ENCODE results near the gene SSH2. TPM values are rescaled to one million over a fixed set of nuclear protein-coding genes. Genes with fewer than 3 reads are reported as not detected.

SSH2 gene
- polyA plus RNA-seq, 1 donor from 2014 or later, result 16.6 TPM

DNA sequence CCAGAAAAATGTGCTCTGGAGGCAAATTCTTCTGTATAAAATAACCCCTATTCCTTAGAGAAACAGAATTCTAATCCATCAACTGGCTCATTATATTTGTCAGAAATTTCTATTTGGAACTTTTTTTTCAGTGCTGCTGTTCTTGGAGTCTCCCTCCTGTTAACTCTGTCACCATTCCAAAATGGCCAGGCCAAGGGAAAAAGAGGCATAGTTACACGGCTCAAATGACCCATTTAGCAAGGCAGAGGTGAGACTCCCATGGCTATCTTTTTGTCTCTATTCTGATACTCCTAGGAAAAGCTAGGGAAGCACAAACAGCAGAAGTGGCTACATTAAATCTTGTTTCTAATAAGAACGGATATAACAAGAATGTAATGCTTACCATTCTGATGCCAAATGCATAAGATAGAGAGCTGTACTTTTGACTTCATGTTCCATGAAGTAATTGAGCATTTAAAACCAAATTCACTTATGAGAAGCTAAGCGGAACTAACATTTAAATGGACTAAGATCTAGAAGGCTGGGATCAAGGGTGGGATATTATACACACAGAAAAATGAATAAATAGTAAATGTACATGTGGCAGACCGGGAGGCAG is 242.9 kb downstream of the SSH2 start:
- Histone ChIP-seq H2AFZ (ENCODE audit: low read depth, low read length) (no peak overlapping the region), H3K9me2 (ENCODE audit: insufficient read depth, low read length) (no peaks in the 10 kb centered on the region), H3K27me3 (ENCODE audit: insufficient read depth, low read depth, low read length) (no peaks in the 10 kb centered on the region), H3K9me3 (ENCODE audit: low read length) (no peaks in the 10 kb centered on the region), H3K36me3 (ENCODE audit: insufficient read depth, low read length) (no peaks in the 10 kb centered on the region), H3K9ac (ENCODE audit: low read length) (no peak overlapping the region), H3F3A (ENCODE audit: insufficient read depth, low read length, poor library complexity, severe bottlenecking) (no peaks in the 10 kb centered on the region), H3K79me2 (replicated peaks; ENCODE audit: insufficient read depth, low read length) (no peaks in the 10 kb centered on the region), H3K4me3 (ENCODE audit: low read length) (no peak overlapping the region), H4K20me1 (ENCODE audit: insufficient read depth) (no peaks in the 10 kb centered on the region), H3K4me2 (ENCODE audit: low read length) (no peak overlapping the region), H3K27ac (ENCODE audit: low read length) (no peak overlapping the region)
- TF ChIP-seq RAD21 (conservative IDR thresholded peaks at IDR 0.05), result no peak

DNA sequence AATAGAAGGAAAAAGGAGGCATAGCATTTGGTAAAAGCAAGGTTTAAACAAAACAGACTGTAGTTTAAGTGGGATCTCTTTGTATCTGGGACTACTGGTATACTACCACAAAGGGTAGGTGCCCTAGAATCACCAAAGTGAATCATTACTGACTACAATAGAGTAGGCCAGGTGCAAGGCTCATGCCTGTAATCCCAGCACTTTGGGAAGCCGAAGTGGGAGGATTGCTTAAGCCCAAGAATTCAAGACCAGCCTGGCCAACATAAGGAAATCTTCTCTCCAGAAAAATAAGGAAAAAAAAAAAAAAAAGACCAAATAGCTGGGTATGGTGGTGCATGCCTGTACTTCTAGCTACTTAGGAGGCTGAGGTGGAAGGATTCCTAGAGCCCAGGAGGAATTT is 246.5 kb downstream of the SSH2 start:
- Histone ChIP-seq H3K27me3 (ENCODE audit: insufficient read depth, low read depth, low read length) (no peaks in the 10 kb centered on the region), H4K20me1 (ENCODE audit: insufficient read depth) (no peaks in the 10 kb centered on the region), H3K36me3 (ENCODE audit: insufficient read depth, low read length) (no peaks in the 10 kb centered on the region), H3K79me2 (replicated peaks; ENCODE audit: insufficient read depth, low read length) (no peaks in the 10 kb centered on the region), H2AFZ (ENCODE audit: low read depth, low read length) (no peak overlapping the region), H3F3A (ENCODE audit: insufficient read depth, low read length, poor library complexity, severe bottlenecking) (no peaks in the 10 kb centered on the region), H3K9me3 (ENCODE audit: low read length) (no peaks in the 10 kb centered on the region), H3K4me3 (ENCODE audit: low read length) (no peak overlapping the region), H3K4me2 (ENCODE audit: low read length) (no peak overlapping the region), H3K9ac (ENCODE audit: low read length) (no peak overlapping the region), H3K27ac (ENCODE audit: low read length) (no peak overlapping the region), H3K9me2 (ENCODE audit: insufficient read depth, low read length) (no peaks in the 10 kb centered on the region)
- TF ChIP-seq, protein P1, sequence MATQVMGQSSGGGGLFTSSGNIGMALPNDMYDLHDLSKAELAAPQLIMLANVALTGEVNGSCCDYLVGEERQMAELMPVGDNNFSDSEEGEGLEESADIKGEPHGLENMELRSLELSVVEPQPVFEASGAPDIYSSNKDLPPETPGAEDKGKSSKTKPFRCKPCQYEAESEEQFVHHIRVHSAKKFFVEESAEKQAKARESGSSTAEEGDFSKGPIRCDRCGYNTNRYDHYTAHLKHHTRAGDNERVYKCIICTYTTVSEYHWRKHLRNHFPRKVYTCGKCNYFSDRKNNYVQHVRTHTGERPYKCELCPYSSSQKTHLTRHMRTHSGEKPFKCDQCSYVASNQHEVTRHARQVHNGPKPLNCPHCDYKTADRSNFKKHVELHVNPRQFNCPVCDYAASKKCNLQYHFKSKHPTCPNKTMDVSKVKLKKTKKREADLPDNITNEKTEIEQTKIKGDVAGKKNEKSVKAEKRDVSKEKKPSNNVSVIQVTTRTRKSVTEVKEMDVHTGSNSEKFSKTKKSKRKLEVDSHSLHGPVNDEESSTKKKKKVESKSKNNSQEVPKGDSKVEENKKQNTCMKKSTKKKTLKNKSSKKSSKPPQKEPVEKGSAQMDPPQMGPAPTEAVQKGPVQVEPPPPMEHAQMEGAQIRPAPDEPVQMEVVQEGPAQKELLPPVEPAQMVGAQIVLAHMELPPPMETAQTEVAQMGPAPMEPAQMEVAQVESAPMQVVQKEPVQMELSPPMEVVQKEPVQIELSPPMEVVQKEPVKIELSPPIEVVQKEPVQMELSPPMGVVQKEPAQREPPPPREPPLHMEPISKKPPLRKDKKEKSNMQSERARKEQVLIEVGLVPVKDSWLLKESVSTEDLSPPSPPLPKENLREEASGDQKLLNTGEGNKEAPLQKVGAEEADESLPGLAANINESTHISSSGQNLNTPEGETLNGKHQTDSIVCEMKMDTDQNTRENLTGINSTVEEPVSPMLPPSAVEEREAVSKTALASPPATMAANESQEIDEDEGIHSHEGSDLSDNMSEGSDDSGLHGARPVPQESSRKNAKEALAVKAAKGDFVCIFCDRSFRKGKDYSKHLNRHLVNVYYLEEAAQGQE (IDR thresholded peaks at IDR 0.05; ENCODE audit: borderline replicate concordance), result no peak
- TF ChIP-seq EP300 (conservative IDR thresholded peaks at IDR 0.05; ENCODE audit: poor library complexity, severe bottlenecking) (no peak), POLR2AphosphoS5 (IDR thresholded peaks at IDR 0.05) (no peak), MXI1 (conservative IDR thresholded peaks at IDR 0.05; ENCODE audit: poor library complexity, severe bottlenecking) (no peak), SMC3 (conservative IDR thresholded peaks at IDR 0.05; ENCODE audit: poor library complexity) (no peak), EZH2 (IDR thresholded peaks at IDR 0.05; ENCODE audit: borderline replicate concordance, insufficient read depth, low read length, poor library complexity, severe bottlenecking) (no peak), TAF1 (IDR thresholded peaks at IDR 0.05; ENCODE audit: low read depth) (no peak)

DNA sequence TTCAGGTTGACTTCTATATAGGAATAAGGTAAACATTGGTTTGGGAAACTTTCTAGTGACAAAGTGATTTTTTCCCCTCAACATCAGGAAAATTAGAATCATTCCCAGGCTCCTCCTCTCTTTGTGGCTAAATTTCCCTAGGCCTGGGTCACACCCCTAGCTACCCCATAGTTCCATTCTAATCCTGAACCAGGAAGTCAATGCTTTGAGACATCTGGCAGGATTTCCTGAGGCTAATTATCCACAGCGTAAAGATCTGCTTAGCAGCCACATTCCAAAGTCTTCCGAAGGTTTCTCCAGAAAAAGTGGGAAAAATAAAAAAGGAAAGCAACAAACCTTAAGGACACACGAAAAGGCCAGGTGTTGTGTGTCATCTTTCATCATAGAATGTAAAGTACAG is 247.0 kb downstream of the SSH2 start:
- H3K9ac ChIP-seq (ENCODE audit: low read length), result no peak overlapping the region
- no peaks in the 10 kb centered on the region for H3K9me2 ChIP-seq (ENCODE audit: insufficient read depth, low read length)
- H3K27me3 ChIP-seq (ENCODE audit: insufficient read depth, low read depth, low read length), result no peaks in the 10 kb centered on the region
- no peaks in the 10 kb centered on the region for H4K20me1 ChIP-seq (ENCODE audit: insufficient read depth)
- H3K79me2 ChIP-seq (replicated peaks; ENCODE audit: insufficient read depth, low read length), result no peaks in the 10 kb centered on the region
- no peak overlapping the region for H2AFZ ChIP-seq (ENCODE audit: low read depth, low read length)
- no peaks in the 10 kb centered on the region for H3K36me3 ChIP-seq (ENCODE audit: insufficient read depth, low read length)
- no peak overlapping the region for H3K4me2 ChIP-seq (ENCODE audit: low read length)
- TF ChIP-seq EZH2 (IDR thresholded peaks at IDR 0.05; ENCODE audit: borderline replicate concordance, insufficient read depth, low read length, poor library complexity, severe bottlenecking), result no peak
- TF ChIP-seq RAD21 (conservative IDR thresholded peaks at IDR 0.05), result no peak
- TF ChIP-seq EP300 (conservative IDR thresholded peaks at IDR 0.05; ENCODE audit: poor library complexity, severe bottlenecking), result no peak
- TF ChIP-seq, protein P1 (IDR thresholded peaks at IDR 0.05; ENCODE audit: borderline replicate concordance), result no peak
- TF ChIP-seq POLR2AphosphoS5 (IDR thresholded peaks at IDR 0.05), result no peak
- no peak for TF ChIP-seq SMC3 (conservative IDR thresholded peaks at IDR 0.05; ENCODE audit: poor library complexity)
- TF ChIP-seq TAF1 (IDR thresholded peaks at IDR 0.05; ENCODE audit: low read depth), result no peak
- TF ChIP-seq CTCF (IDR thresholded peaks at IDR 0.05; ENCODE audit: poor library complexity, severe bottlenecking), result no peak
- H3K27ac ChIP-seq (ENCODE audit: low read length), result no peak overlapping the region
- H3K4me3 ChIP-seq (ENCODE audit: low read length), result no peak overlapping the region
- H3K9me3 ChIP-seq (ENCODE audit: low read length), result no peaks in the 10 kb centered on the region
- no peaks in the 10 kb centered on the region for H3F3A ChIP-seq (ENCODE audit: insufficient read depth, low read length, poor library complexity, severe bottlenecking)

All from neural cell (in vitro differentiated cells).